Psoas muscle (tissue), 8 donors: ENCODE data around the gene SKIC2. TPM values are rescaled to one million over a fixed set of nuclear protein-coding genes. Genes with fewer than 3 reads are reported as not detected.
"Not testable (repeated sequence)": the region's sequence is repeated elsewhere in the genome, so short reads cannot be mapped to it uniquely, and the experiment has no call there.

Experiments used
- ATAC-seq, 4 donors: fragments of 200-7000 bp; cut with Tn5 transposase; one replicate each; pipeline ENCODE4 v1.9.1; 2020; ENCODE audit warnings: moderate library complexity in 3 of 4, mild to moderate bottlenecking in 2 of 4
- DNase-seq, 2 donors: peaks; one replicate each; pipeline ENCODE4 v3.0.0-alpha.2; 2020
- H3K27ac ChIP-seq: fragments of 200-600 bp; one replicate; pipeline ENCODE4 v1.8.0; 2022
- H3K27me3 ChIP-seq, 3 donors: fragments of 200-600 bp in 1 of 3; one replicate each; pipeline versions ENCODE4 v1.6.1 to v1.8.0; 2013 to 2022; ENCODE audit warnings: low read length in 2 of 3, mild to moderate bottlenecking in 2 of 3, moderate library complexity in 1 of 3; ENCODE audit not compliant: insufficient read depth in 3 of 3
- H3K36me3 ChIP-seq, 2 donors: fragments of 200-600 bp in 1 of 2; one replicate each; pipeline versions ENCODE4 v1.6.1 to v1.8.0; 2013 to 2022; ENCODE audit warnings: low read depth in 1 of 2, mild to moderate bottlenecking in 1 of 2, moderate library complexity in 1 of 2; ENCODE audit not compliant: insufficient read depth in 1 of 2
- H3K4me1 ChIP-seq: fragments of 200-600 bp; one replicate; pipeline ENCODE4 v1.8.0; 2022
- H3K4me3 ChIP-seq: fragments of 200-600 bp; one replicate; pipeline ENCODE4 v1.8.0; 2022; ENCODE audit warnings: mild to moderate bottlenecking
- H3K9me3 ChIP-seq: fragments of 200-600 bp; one replicate; pipeline ENCODE4 v1.8.0; 2022
- CTCF ChIP-seq: fragments of 200-600 bp; IDR thresholded peaks from one replicate; pipeline ENCODE4 v1.8.0; 2022; ENCODE audit warnings: antibody characterized with exemption
- WGBS, 3 donors: extraction: QIAGEN DNeasy Blood & Tissue Kit; methylation state at CpG; one replicate each; pipeline versions ENCODE4 v1.1.6 to v1.1.7; 2013; 5-methylcytosine and 5-hydroxymethylcytosine counted together
- intact Hi-C, 2 donors: fragments of 100-400 bp; cut with DNase I; formaldehyde crosslinking; loops; one replicate each; pipeline versions ENCODE4 v1.11.0 to v1.14.2; 2022
- polyA plus RNA-seq, 3 donors: library from polyadenylated mRNA; stranded (reverse); fragments of 200-250 nt; gene quantifications; one replicate each; pipeline ENCODE4 v1.2.3, GENCODE V29; 2013
- total RNA-seq, 4 donors: library from RNA; stranded (reverse); fragmentation: NEBNext Ultra II Directional in 2 of 4; extraction: Animal tissue kit (Norgen Biotek cat#: 25700) in 2 of 4; gene quantifications; one replicate each; pipeline versions ENCODE4 v1.2.1 to v1.2.4, GENCODE V29; 2021 to 2023
- donor health status: healthy with polysubstance abuse.
- donor health status: DM: no; HTN: no; CAD: no; lungs with moderate emphysema.
- donor health status: Bipolar disorder and iron deficiency.
- donor health status: healthy.
- donor health status: DM: yes; HTN: yes; CAD: no.
- donor health status: DM: no; HTN: no; CAD: no.
- donor health status: DM: no; HTN: no; CAD: no.
- donor health status: DM: yes; HTN: yes; CAD: no.

The SKIC2 gene
- total and polyA plus RNA-seq, 7 donors, result 26.9 to 36.6 (median 30.2) TPM

DNA sequence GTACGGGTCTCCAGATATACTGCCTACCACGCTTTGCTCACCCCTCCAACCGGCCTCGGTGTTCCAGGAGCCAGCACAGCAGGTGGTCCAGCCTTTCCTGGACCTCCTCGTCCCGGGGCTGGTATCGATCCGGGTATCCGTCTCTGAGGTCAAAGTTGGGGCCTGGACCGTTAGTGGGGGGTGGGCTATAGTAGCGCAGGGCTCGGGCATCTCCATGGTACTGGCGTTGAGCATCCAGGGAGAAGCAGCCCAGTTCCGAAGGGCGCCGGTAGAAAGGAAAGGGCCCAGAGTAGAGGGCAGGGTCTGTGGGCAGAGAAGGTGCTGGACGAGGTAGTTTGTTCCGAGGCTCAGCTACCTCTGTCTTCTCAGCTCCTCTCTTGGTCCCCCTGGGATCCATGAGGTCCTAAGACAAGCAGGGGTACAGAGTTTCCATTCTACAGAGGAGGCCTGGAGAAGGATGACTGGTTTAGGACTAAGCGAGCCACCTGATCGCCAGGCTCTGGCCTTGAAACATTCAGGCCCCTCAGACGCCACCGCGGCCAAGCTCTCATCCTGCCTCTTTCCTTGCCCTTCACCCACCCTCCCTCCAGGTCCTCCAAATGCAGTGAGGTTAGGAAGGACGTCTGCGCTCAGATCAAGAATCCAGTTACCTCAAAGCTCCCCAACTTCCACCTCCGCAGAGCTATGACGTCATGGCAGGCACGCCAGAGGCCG, 12.5 kb downstream of the SKIC2 start:
- 16 to 21% (median 19%) methylated on average over 28 to 29 of the region's 29 CpGs for WGBS, 3 donors
- H3K4me1 ChIP-seq, result peaks cover 19% of the 10 kb centered on the region
- peak; percentile 0 to 36 (median 18) for ATAC-seq
- peak overlapping the region; percentile 95 for H3K4me3 ChIP-seq
- TF ChIP-seq CTCF, result no peak
- no peaks in the 10 kb centered on the region for H3K9me3 ChIP-seq
- peak overlapping the region; percentile 96 for H3K27ac ChIP-seq
- no peak for DNase-seq
- intact Hi-C loops, result no loop called here
- H3K27me3 ChIP-seq, result no peaks in the 10 kb centered on the region
- peaks cover 0 to 48% of the 10 kb centered on the region in 2 donors for H3K36me3 ChIP-seq

GRCh38 chr6:31971993-31972708, 13.2 kb downstream of the SKIC2 start, which contains the start of gene DXO:
DXO (minus strand) TSS chr6:31972138; CDS start chr6:31971675, 463 bp downstream.
- Histone ChIP-seq H3K36me3 (peaks cover 0 to 40% of the 10 kb centered on the region in 2 donors), H3K27me3 (no peaks in the 10 kb centered on the region), H3K4me1 (peaks cover 19% of the 10 kb centered on the region), H3K27ac (peak within 1 kb of the TSS; percentile 96), H3K9me3 (no peaks in the 10 kb centered on the region), H3K4me3 (peak within 1 kb of the TSS; percentile 95)
- DNase-seq (peak; percentile 96 to 97), ATAC-seq (peak; percentile 95 to 96 (median 96))
- intact Hi-C loops, result no loop called here
- 0% methylated on average over 60 to 62 of the region's 62 CpGs for WGBS, 3 donors
- TF ChIP-seq CTCF, result no peak

DNA sequence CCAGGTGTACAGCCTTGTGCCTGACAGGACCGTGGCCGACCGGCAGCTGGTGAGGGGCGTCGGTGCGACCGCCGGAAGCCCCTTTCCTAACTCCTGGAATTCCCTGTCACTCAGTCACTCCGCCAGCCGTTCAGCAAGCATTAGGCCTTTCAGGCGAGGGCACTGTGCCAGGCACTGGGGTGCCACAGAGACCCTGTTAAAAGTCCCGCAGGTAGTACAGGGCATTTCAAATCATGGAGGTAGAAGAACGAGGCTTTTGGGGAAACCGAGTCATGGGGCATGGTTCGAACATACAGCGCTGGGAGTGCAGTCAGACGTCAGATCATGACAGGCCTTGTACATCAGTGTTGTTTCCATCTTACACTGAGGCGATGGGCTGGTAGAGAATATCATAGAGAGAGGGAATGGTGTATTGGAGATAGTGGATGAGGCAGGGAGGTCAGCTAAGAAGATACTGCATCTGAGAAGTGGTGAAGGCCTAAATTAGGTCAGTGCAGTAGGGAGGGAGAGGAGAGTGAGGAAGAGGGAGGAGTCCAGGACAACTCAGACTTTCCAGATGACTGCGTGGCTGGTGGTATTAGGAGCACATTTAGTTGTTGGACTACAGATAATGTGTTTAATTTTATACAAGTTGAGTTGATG, 13.9 kb downstream of the SKIC2 start:
- Histone ChIP-seq H3K36me3 (peaks cover 0 to 34% of the 10 kb centered on the region in 2 donors), H3K4me1 (peaks cover 19% of the 10 kb centered on the region), H3K27me3 (no peaks in the 10 kb centered on the region), H3K4me3 (peak overlapping the region; percentile 95), H3K9me3 (no peaks in the 10 kb centered on the region), H3K27ac (peak overlapping the region; percentile 96)
- no peak for DNase-seq
- no peak for ATAC-seq
- intact Hi-C loops, result no loop called here
- TF ChIP-seq CTCF, result no peak
- 4 to 6% (median 4%) methylated on average over 19 of the region's 19 CpGs for WGBS, 3 donors

- peak in 1 of 2 donors; percentile 47 for DNase-seq
- H3K27ac ChIP-seq, ATAC-seq, intact Hi-C loops, H3K4me3 ChIP-seq, H3K9me3 ChIP-seq, H3K27me3 ChIP-seq: not testable (repeated sequence)
- Histone ChIP-seq H3K4me1 (peaks cover 14% of the 10 kb centered on the region), H3K36me3 (peaks cover 0 to 21% of the 10 kb centered on the region in 2 donors)
- WGBS, 3 donors, result 90 to 98% (median 97%) methylated on average over 5 to 28 of the region's 30 CpGs
Observed at GRCh38 chr6:31976065-31976464, 17.1 kb downstream of the SKIC2 start.
